SJSA1 (cell line): ENCODE results near the gene S100A1. TPM values are rescaled to one million over a fixed set of nuclear protein-coding genes. Genes with fewer than 3 reads are reported as not detected.
"Not testable (repeated sequence)": the region's sequence is repeated elsewhere in the genome, so short reads cannot be mapped to it uniquely, and the experiment has no call there.

Experiments used
- DNase-seq, 2 experiments: peaks; one replicate each; pipeline ENCODE4 v3.0.0-alpha.2; 2015 to 2020; ENCODE audit warnings: low spot score in 2 of 2, low read depth in 1 of 2
- H3K27ac ChIP-seq: fragments of 250-450 bp; sonication (Bioruptor Pico); 2 replicates; pipeline ENCODE4 v1.5.1; 2020; ENCODE audit warnings: mild to moderate bottlenecking, moderate library complexity
- H3K27me3 ChIP-seq: fragments of 250-450 bp; sonication (Bioruptor Pico); replicated peaks from 2 replicates; pipeline ENCODE4 v1.5.1; 2020; ENCODE audit warnings: mild to moderate bottlenecking, moderate library complexity
- H3K36me3 ChIP-seq: fragments of 250-450 bp; sonication (Bioruptor Pico); 2 replicates; pipeline ENCODE4 v1.5.1; 2020; ENCODE audit warnings: mild to moderate bottlenecking
- H3K4me1 ChIP-seq: fragments of 250-450 bp; sonication (Bioruptor Pico); replicated peaks from 2 replicates; pipeline ENCODE4 v1.6.1; 2021; ENCODE audit warnings: mild to moderate bottlenecking
- H3K4me3 ChIP-seq: fragments of 250-450 bp; sonication (Bioruptor Pico); 2 replicates; pipeline ENCODE4 v1.5.1; 2020; ENCODE audit warnings: mild to moderate bottlenecking
- H3K9me3 ChIP-seq: fragments of 250-450 bp; sonication (Bioruptor Pico); replicated peaks from 2 replicates; pipeline ENCODE4 v1.5.1; 2020; ENCODE audit warnings: mild to moderate bottlenecking
- total RNA-seq: library from RNA; depleted of rRNA; stranded (reverse); fragments of >200 nt; shearing (Covaris generic); gene quantifications from 2 replicates; pipeline ENCODE4 v1.2.3, GENCODE V29; 2014

S100A1 gene
- total RNA-seq, 1 experiment from 2014 or later: 0.32 TPM

DNA sequence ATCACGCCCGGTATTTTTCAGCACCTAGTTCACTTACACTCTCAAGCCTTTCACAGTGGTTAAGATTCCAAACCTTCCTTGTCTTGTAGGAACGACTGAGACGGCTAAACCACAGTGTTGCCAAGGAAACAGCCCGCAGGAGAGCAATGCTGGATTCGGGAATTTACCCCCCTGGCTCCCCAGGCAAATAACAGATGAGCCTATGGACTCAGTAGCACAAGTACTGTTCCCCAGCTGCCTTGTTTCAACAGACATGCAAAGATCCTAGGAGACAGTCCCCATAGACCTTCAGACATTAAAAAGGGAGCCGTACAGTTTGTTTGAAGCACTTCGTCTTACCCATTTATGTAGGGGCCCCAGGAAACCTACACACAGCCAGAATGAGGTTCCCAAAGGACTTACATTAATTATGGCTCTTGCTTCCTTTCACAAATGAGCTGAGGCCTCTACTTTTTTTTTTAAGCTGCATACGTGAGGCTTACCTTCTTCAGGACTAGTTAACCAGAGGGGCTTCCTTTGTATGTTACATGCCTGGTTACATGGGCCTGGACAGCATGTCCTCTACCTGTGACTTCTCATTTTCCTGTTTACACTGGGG lies 33.0 kb downstream of the S100A1 start:
- DNase-seq: no peak
- no peak overlapping the region for H3K27ac ChIP-seq
- H3K9me3 ChIP-seq: no peaks in the 10 kb centered on the region
- H3K4me1 ChIP-seq: peaks cover 9% of the 10 kb centered on the region
- H3K4me3 ChIP-seq: no peak overlapping the region
- peaks cover 68% of the 10 kb centered on the region for H3K36me3 ChIP-seq
- H3K27me3 ChIP-seq: no peaks in the 10 kb centered on the region

DNA sequence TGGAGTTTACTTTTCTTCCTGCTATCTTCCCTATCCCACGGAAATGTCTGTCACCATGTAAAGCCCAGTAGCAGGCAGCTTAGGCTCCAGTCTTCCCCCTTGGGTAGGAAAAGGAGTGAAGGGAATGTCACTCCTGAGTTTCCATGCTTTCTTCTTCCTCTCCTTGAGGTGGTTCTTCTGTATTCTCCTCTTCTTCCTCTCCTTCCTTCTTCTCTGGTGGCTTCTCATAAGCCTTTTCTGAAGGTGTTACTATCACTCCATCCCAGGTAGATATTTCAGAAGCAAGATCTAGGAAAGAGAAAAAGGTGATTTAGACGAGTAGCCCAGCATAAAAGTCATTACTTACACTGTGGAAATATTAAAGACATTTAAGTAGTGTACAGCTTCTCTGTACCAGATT lies 34.0 kb downstream of the S100A1 start:
- Histone ChIP-seq H3K9me3 (no peaks in the 10 kb centered on the region), H3K27ac (no peak overlapping the region), H3K4me3 (no peak overlapping the region), H3K4me1 (peaks cover 9% of the 10 kb centered on the region), H3K36me3 (peaks cover 78% of the 10 kb centered on the region), H3K27me3 (no peaks in the 10 kb centered on the region)
- DNase-seq: no peak

DNA sequence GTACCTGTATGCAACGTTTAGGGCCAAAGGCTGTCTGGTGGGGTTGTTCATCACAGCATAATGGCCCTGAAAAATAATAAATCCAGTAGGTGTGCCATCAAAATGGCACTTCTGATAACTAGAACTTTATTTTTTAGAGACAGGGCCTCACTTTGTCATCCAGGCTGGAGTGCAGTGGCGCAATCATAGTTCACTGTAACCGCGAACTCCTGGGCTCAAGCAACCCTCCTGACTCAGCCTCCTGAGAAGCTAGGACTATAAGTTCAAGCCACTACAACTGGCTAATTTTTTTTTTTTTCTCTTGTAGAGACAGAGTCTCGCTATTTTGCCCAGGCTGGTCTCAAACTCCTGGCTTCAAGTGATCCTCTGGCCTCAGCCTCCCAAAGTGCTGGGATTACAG lies 35.0 kb downstream of the S100A1 start:
- Histone ChIP-seq H3K27ac (no peak overlapping the region), H3K4me1 (peaks cover 8% of the 10 kb centered on the region), H3K27me3 (no peaks in the 10 kb centered on the region), H3K36me3 (peaks cover 88% of the 10 kb centered on the region), H3K4me3 (no peak overlapping the region), H3K9me3 (no peaks in the 10 kb centered on the region)
- no peak for DNase-seq

DNA sequence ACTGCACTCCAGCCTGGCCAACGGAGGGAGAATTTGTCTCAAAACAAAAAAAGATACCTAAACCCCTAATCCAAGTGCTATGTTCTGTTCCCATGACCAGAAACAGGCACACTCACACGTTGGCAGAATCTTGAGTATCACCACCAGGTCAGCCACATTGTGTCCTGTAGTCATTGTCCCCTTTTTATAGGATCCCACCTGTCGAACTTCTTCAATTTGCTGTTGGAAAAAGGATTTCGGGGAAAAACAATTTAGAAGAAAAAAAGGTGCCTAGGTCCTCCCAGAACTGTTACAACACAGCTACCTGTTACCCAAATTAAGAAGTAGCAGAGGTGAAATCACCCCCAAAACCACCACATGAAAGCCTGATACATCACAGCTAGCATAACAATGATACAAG lies 39.2 kb downstream of the S100A1 start:
- Histone ChIP-seq H3K27me3 (no peaks in the 10 kb centered on the region), H3K36me3 (peaks cover 83% of the 10 kb centered on the region), H3K27ac (no peak overlapping the region), H3K9me3 (no peaks in the 10 kb centered on the region), H3K4me1 (peaks cover 6% of the 10 kb centered on the region), H3K4me3 (no peak overlapping the region)
- DNase-seq: no peak

DNA sequence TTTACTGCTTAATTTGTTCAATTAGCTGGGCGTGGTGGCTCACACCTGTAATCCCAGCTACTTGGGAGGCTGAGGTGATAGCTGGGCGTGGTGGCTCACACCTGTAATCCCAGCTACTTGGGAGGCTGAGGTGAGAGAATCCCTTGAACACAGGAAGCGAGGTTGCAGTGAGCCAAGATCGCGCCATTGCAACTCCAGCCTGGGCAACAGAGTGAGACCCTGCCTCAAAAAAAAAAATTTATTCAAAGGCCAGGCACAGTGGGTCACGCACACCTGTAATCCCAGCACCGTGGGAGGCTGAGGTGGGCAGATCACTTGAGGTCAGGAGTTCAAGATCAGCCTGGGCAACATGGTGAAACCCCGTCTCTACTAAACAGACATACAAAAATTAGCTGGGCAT lies 40.4 kb downstream of the S100A1 start:
- not testable (repeated sequence) for H3K4me3 ChIP-seq, H3K27me3 ChIP-seq, H3K27ac ChIP-seq, H3K4me1 ChIP-seq, H3K9me3 ChIP-seq, DNase-seq
- peaks cover 70% of the 10 kb centered on the region for H3K36me3 ChIP-seq

DNA sequence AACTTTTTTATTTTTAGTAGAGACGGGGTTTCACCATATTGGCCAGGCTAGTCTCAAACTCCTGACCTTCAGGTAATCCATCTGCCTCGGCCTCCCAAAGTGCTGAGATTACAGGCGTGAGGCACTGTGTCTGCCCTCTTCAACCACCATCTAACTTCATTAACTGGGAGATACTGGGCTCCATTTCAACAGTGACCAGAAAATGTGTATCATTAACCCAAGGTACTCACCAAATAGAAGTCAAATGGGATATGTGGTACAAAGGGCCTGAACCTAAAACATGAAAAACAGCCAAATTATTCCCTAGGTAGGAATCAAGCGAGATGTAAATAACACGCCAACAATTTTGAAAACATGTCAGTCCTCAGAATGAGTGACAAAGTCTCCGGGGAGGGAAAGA lies 41.4 kb downstream of the S100A1 start:
- H3K4me1 ChIP-seq: peaks cover 6% of the 10 kb centered on the region
- H3K36me3 ChIP-seq: peaks cover 61% of the 10 kb centered on the region
- H3K27ac ChIP-seq: no peak overlapping the region
- no peaks in the 10 kb centered on the region for H3K27me3 ChIP-seq
- H3K9me3 ChIP-seq: no peaks in the 10 kb centered on the region
- DNase-seq: no peak
- H3K4me3 ChIP-seq: peak overlapping the region; percentile 54

DNA sequence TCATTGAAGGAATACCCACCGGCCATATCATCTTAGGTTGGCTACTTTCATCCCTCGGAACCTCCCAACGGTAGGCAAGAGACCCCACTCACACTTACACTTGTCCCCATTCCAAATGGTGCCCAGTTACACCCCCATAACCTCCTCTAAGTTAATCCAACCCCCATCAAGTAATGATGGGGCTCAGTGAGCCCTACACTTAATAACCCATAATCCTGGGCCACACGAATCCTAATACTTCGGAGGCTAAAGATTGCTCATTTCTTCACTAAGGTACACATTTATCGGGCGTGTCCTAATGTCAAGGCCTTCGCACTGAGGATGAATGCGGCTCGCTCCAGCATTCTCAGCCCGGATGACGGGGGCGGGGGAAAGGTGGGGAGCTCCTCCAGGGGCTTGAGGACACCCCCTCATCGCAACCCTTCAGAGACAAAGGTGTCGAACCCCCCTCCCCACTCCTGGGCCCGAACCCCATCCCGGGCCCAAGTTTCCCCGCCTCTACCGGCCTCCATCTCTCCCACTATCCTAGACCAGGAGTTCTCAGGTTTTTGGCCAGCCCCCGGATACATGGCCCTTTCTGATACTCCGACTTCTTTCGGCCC lies 42.1 kb downstream of the S100A1 start:
- H3K36me3 ChIP-seq: peaks cover 53% of the 10 kb centered on the region
- H3K27ac ChIP-seq: peak overlapping the region; percentile 80
- H3K9me3 ChIP-seq: no peaks in the 10 kb centered on the region
- H3K4me1 ChIP-seq: peaks cover 6% of the 10 kb centered on the region
- no peak for DNase-seq
- peak overlapping the region; percentile 54 for H3K4me3 ChIP-seq
- H3K27me3 ChIP-seq: no peaks in the 10 kb centered on the region

DNA sequence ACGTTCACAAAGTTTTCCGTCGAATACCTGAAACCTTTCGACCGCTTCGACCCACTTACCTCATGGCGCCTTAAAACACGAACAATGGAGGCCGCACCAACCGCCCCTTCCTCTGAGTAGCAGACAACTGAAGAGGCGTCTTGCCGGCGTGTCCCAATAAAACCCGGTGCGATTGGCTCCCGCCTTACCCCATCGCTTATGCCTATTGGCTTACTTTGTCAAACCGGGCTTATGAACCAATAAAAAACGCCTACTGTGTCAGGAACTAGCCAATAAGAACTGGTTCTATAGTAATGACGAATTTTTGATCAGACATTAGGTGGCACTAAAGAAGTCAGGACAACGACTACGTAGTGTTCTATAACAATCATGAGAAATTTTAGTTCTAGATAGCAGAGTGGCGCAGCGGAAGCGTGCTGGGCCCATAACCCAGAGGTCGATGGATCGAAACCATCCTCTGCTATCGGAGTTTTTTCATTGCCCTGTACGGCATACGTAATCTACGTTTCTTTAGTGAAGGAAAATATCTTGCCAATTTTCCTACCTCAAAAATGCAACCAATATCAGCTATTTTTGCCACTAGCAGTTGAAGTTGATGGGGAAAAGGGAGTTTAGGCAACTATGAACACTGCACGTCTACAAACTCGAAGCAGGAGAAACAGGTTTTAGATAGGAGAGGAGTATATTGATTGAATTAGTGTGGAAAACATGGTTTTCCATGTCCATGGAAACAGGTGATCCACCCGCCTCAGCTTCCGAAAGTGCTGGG lies 42.8 kb downstream of the S100A1 start, which contains the start of gene ILF2:
Gene ILF2 (minus strand): TSS at position 135 of the 769 bp plus-strand sequence. CDS start 71 bp downstream, at position 64.
- Histone ChIP-seq H3K4me3 (peak within 1 kb of the TSS; percentile 54), H3K27ac (peak within 1 kb of the TSS; percentile 80), H3K27me3 (no peaks in the 10 kb centered on the region), H3K36me3 (peaks cover 47% of the 10 kb centered on the region), H3K4me1 (peaks cover 6% of the 10 kb centered on the region), H3K9me3 (no peaks in the 10 kb centered on the region)
- peak; percentile 98 to 100 for DNase-seq

DNA sequence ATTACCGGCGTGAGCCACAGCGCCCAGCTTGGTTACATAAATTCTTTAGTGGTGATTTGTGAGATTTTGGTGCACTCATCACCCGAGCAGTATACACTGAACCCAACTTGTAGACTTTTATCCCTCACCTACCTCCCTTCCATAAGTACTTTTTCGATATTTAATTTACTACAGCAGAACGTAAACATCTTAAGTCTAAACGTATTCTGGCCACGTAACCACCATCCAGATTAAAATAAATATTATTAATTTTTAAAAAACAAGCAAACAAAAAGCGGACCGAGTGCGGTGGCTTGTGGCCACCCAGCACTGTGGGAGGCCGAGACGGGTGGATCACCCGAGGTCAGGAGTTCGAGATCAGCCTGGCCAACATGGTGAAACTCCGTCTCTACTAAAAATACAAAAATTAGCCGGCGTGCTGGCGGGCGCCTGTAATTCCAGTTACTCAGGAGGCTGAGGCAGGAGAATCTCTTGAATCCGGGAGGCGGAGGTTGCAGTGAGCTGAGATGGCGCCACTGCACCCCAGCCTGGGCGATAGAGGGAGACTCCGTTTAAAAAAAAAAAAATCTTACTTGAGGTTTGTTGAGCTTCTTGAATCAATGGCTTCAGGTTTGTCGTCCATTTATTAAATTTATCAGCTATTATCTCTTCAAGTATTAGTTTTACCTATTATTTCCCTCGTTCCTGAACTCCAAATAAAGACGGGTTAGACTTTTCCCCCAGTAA lies 43.6 kb downstream of the S100A1 start:
- peak; percentile 42 to 71 for DNase-seq
- not testable (repeated sequence) for H3K9me3 ChIP-seq, H3K4me1 ChIP-seq, H3K27me3 ChIP-seq
- peaks cover 39% of the 10 kb centered on the region for H3K36me3 ChIP-seq
- peak overlapping the region; percentile 33 for H3K4me3 ChIP-seq
- H3K27ac ChIP-seq: peak overlapping the region; percentile 4

DNA sequence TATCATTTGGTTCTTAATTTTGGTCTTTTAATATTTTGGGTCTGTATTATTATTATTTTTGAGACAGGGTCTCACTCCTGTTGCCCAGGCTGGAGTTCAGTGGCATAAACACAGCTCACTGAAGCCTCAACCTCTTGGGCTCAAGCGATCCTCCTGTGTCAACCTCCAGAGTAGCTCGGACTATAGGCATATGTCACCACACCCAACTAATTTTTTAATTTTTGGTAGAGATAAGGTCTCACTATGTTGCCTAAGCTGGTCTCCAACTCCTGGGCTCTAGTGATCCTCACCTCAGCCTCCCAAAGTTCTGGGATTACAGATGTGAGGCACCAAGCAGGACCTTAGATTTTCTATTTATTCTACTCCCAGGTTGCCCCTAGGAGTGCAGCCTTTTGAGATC lies 45.3 kb downstream of the S100A1 start:
- H3K27me3 ChIP-seq: peaks cover 8% of the 10 kb centered on the region
- H3K9me3 ChIP-seq: no peaks in the 10 kb centered on the region
- H3K36me3 ChIP-seq: peaks cover 22% of the 10 kb centered on the region
- DNase-seq: no peak
- H3K4me1 ChIP-seq: peaks cover 11% of the 10 kb centered on the region
- H3K27ac ChIP-seq: no peak overlapping the region
- H3K4me3 ChIP-seq: no peak overlapping the region

DNA sequence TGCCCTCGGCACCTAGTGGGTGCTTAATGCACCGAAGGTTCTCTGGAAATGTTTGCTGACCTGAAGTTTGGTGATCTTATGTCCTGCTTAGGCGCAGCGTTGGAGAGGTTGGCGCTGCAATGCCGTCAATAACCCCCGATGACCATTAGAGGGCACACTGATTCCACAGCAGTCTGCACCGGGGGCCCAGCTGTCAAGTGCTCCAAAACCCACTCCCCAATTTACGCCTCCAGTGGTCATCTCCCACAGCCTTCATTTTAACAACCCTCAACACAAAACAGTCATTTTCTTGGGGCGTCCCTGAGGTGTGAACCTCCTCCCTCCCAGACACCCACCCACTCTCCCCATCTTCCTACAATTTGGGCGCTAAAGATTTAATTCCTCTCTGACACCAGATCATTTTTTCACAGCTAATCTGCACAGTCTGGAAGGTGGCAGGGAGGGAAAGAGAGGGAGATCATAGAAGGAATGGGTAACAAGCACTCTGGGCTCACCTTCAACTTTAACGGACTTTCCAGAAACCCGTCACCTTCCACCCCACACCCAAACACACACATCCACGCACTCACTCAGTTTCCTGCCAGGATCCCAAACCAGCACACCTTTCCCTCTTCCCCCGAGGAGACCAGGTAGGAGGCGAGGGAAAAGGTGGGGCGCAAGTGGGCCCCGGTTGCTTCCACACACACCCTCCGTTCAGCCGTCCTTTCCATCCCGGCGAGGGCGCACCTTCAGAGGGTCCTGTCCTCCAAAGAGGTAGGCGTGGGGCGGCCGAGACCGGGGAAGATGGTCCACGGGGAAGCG lies 49.7 kb downstream of the S100A1 start:
- Histone ChIP-seq H3K4me3 (peak overlapping the region; percentile 25; the same call in 1 of the 2 replicates), H3K27me3 (peaks cover 40% of the 10 kb centered on the region), H3K9me3 (peaks cover 4% of the 10 kb centered on the region; the same call in 1 of the 2 replicates), H3K4me1 (peaks cover 18% of the 10 kb centered on the region), H3K36me3 (no peaks in the 10 kb centered on the region), H3K27ac (no peak overlapping the region)
- DNase-seq: peak in 1 of 2 experiments; percentile 37

DNA sequence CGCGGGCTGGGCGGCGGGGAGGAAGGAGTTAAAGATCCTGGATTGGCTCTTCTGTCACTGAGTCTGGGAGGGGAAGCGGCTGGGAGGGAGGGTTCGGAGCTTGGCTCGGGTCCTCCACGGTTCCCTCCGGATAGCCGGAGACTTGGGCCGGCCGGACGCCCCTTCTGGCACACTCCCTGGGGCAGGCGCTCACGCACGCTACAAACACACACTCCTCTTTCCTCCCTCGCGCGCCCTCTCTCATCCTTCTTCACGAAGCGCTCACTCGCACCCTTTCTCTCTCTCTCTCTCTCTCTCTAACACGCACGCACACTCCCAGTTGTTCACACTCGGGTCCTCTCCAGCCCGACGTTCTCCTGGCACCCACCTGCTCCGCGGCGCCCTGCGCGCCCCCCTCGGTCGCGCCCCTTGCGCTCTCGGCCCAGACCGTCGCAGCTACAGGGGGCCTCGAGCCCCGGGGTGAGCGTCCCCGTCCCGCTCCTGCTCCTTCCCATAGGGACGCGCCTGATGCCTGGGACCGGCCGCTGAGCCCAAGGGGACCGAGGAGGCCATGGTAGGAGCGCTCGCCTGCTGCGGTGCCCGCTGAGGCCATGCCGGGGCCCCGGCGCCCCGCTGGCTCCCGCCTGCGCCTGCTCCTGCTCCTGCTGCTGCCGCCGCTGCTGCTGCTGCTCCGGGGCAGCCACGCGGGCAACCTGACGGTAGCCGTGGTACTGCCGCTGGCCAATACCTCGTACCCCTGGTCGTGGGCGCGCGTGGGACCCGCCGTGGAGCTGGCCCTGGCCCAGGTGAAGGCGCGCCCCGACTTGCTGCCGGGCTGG lies 50.5 kb downstream of the S100A1 start, which contains the start of gene NPR1:
Gene NPR1 (plus strand): TSS at position 170 of the 818 bp plus-strand sequence. CDS start 421 bp downstream, at position 591.
- peaks cover 40% of the 10 kb centered on the region for H3K27me3 ChIP-seq
- H3K27ac ChIP-seq: no peak within 1 kb of the TSS
- DNase-seq: peak in 1 of 2 experiments; percentile 33

More for the DNA sequence above, 50.5 kb downstream of the S100A1 start, which contains the start of gene NPR1:
- H3K4me1 ChIP-seq: peaks cover 18% of the 10 kb centered on the region
- peaks cover 4% of the 10 kb centered on the region; the same call in 1 of the 2 replicates for H3K9me3 ChIP-seq
- H3K4me3 ChIP-seq: peak within 1 kb of the TSS; percentile 25
- H3K36me3 ChIP-seq: no peaks in the 10 kb centered on the region
